NCI-H446 treated with DMSO at 0.1 percent for 48 hours (cell line): Measurements from ENCODE around the gene NPTN.
A peak's percentile ranks its signal among the peaks of the same experiment; 100 is the strongest.
"Not testable (repeated sequence)": the region's sequence is repeated elsewhere in the genome, so short reads cannot be mapped to it uniquely, and the experiment has no call there.

Experiments used
- DNase-seq: peaks from one replicate; lab custom pipeline; 2025; lab: John Stamatoyannopoulos, UW

NPTN gene

GRCh38 chr15:73570355-73571032, 62.7 kb downstream of the NPTN start:
- no peak for DNase-seq

GRCh38 chr15:73569361-73569760, 63.8 kb downstream of the NPTN start:
- DNase-seq, result no peak

DNA sequence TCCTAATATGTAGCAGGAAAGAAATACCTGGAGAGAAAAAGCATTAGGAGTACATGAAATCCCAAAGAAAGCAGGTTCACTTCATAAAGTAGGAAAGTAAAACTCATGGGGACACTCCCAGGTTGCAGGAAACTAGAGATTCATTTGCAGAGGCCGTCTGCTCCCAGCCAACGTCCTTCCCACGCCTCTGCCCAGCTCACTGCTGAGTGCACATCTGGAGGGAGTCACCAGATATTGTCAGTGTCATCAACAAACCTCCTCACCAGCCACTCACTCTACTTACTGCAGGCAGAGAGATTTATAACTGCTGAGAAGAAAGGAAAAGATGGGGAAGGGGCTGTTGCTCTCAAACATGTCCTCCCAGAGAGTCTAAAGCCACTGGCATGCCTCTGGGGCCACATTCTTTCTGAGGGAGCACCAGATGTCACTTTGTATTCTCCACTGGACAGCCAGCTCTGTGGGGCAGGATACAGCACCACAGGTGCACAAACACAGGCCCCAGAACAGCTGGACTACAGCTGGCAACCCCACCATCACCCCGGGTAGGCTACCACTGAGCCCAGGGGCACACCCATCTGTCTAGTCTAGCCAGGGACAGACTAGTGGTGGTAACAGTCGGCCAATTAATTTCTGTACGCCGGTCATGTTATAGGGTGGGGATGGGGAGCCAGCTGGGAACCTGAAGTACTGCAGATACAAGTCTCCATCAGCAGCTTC, 64.5 kb downstream of the NPTN start:
- no peak for DNase-seq

DNA sequence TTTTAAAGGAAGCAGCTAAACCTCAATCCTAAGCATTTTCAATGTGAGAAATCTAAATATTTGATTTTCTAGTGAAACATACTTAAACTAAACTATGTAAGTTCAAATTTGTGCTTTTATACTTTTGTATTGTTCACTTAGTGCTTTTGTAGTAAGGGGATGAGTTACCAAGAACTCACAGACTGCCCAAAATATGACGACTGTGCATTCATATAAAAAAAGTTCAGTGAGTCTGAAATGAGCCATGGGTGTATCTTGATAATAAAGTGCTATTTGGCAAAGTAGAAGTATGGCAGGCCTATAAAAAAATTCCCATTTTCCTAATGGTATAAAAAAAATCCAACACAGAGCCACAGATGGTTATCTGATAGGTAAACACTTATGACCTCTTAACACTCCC, 66.2 kb downstream of the NPTN start:
- no peak for DNase-seq

DNA sequence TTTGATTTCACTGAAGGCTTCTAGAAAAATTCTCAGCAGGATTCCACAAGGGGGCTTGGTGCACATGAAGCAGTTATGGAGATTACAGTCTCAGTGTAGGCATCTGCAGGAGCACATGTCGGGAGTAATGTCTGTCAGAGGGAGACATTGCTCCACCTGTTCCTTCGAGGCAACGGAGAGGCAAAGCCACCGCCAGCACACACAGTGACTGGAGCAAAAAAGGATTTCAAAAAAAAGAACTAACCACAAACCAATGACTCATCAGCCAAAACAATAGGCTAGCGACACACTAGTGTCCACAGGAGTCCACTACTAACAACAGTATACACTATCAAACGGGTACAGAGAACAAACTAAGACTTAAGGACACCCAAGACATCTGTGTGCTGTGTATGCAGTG, 68.9 kb downstream of the NPTN start:
- DNase-seq, result no peak

DNA sequence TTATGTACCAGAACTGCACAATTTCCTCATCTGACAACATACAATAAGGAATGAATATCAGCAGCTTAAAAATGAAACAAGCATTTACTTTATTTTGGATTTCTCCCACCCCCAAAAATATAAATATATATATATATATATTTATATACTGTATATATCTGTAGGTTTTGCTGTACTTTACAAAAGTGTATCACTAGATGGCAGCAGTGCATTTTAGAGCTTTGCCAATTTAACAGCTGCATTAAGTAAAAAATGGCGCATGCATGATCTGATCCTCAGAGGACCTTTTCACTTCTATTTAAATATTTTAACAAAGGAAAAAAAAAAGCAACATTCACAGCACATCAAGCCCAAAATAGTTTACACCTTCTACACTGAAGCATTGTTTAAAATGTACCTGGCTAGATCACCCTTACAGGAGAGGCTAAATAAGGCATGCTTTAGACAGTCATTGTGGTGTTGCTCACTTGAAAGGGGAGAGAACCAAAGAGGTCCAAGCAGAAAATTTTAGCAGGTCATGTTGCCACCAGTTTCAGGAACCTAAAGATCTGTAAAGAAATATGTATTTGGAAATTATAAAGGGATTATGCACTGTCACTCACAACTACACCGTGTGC, 72.6 kb downstream of the NPTN start:
- peak; percentile 53 for DNase-seq

- DNase-seq, result no peak
Measured at GRCh38 chr15:73558529-73558928, 74.7 kb downstream of the NPTN start.

DNA sequence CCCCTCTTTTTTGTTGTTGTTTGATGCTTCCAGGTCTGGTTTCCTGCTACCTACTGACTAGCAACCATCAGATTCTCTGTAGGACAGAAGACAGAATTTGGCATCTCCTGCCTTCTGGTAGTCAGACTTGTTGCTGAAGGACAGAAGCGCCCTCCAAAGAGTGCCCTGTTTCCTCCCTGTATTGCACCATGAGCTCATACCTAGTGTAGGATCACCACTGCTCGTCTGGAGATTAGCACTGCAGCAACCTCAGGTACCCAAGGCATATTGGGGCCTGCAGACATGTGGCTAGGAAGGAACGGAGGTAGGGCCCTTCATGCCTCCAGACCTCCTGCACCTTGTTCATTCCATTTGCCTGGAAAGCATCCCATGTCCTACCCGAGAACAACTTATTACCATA, 78.1 kb downstream of the NPTN start:
- no peak for DNase-seq

DNA sequence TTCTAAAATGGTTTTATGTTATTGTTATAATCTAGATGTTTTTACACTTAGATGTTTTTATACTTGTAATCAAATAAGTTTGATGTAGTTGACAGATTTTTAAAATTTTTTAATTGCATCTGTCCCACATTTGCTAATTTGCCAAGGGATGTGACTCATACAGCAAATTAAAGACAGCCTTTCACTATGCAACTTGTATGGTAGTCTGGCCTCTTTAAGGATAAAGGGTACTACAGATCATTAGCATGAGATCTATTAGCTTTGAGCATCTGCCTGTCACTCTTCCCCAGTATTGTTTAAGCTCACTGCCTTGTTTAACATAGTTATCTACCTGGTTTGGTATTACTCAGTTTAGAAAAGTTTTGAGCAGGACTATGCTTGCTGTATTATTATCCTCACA, 83.0 kb downstream of the NPTN start:
- DNase-seq, result no peak

GRCh38 chr15:73548925-73549324, 84.3 kb downstream of the NPTN start:
- not testable (repeated sequence) for DNase-seq

DNA sequence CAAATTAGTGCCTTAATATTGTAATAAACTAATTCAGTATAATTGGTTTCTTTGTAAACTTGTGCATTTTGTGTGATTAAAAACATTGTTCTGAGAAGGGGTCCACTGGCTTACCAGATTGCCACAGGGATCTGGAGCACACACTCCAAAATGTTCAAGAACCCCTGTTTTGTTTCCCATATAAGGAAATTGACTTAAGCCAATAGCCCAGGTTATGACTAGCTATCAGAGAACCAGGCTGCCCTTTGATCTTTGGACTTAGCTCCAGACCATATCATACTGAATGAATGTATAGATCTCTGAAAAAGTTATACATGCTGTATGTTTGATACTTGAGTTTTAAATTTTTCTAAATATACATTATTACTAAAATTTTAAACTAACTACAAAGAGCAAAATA, 91.7 kb downstream of the NPTN start:
- no peak for DNase-seq

DNA sequence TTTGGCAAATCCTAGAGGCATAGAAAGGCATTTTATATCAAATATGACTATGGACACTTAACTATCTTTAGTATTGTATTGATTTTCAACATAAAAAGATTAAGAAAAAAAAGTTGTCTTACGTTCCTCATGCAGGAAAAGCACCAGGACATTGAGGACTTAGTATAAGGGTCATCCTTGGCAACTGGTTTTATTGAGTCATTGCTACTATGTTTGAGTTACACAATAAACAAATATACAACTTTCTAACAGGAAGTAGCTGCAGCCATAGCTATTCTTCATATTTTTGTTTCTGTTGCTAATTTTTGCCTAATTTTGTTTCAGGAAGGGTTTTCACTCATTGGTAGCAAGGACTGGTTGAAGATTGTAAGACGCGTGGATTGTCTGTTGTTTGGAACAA, 93.0 kb downstream of the NPTN start:
- no peak for DNase-seq

DNA sequence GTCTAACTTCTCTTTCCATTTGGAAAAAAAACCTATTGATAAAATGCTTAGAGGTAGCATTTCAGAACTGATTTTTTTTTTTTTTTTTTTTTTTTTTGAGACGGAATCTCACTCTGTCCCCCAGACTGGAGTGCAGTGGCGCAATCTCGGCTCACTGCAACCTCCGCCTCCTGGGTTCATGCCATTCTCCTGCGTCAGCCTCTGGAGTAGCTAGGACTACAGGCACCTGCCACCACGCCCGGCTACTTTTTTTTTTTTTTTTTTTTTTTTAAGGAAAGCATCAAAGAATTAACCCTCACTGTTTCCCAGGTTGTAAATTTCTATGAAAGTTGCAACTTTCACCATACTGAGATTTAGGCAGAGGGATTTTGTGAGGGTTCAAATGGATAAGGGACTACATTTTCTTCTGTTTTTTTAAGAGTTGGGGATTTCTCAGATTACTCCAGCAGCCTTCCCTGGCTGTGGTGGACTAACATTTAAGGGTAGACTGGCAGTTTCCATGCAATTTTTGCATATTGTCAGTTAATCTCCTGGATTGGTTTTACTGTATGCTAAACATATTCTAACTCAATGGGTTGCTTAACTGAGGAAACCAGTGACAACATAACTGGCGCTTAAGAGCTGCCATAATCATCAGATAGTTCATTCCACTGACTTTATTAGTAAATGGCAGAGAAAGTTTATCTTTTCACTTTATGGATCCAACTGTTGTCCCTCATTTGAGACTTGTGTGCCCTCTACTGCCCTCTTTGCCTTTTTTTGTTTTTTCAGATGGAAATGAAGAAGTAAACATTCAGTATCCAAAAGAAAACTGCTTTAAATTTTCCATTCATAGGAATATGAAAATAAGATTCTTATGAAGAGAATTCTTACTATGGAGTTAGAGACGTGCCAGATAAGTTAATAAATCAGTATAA, 93.7 kb downstream of the NPTN start:
- no peak for DNase-seq

DNA sequence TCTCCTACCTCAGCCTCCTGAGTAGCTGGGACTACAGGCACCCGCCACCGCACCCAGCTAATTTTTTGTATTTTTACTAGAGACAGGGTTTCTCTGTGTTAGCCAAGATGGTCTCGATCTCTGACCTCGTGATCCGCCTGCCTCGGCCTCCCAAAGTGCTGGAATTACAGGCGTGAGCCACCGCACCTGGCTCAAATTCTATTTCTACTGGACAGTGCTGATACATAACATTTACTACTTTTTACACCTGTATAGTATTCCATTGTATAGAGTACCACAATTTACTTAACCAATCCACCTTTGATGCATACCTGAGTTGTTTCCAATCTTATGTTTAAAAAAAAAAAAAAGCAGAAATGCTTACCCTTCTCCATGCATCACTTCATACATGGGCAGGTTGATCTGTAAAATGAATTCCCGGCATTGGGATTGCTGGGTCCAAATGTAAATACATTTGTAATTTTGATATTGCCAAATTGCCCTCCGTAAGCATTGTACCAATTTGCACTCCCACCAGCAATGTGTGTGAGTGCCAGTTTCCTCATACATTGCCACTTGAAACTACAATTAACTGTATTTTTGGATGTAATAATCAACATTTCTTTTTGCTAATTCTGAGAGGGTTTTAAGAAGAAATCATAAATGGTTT, 94.5 kb downstream of the NPTN start:
- no peak for DNase-seq

DNA sequence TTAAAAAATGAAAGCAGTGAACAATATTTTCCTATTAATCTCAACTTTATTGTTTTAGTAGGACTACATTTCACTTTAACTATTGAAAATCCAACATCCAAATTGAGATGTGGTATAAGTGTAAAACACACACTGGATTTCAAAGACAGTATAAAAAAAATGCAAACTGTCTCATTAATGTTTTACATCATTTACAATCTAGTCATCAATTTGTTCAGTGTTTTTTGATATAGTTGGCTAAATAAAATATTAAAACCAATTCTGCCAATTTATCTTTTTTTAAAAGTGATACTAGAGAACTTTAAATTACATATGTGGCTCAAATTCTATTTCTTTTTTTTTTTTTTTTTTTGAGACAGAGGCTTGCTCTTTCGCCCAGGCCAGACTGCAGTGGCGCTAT, 95.1 kb downstream of the NPTN start:
- no peak for DNase-seq

- DNase-seq, result no peak
Measured at GRCh38 chr15:73530649-73531048, 102.5 kb downstream of the NPTN start.

DNA sequence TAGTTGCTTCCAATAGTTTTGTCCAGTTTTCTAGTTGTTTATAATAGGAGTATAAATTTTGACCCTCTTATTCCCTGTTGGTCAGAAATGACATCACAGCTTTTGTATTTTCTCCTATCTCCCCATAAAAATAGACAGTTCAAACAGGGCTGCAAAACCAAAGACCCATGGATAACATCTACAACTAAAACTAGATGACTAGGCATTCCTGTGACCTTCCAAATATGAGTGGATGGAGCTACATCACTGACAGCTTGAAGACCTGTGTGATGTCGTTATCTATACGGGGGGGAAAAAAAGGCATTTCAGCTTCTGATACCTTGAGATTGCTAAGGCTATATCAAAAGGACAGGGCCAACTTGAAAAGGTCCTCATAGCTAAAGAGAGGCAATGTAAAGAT, 105.6 kb downstream of the NPTN start:
- no peak for DNase-seq

GRCh38 chr15:73524919-73525318, 108.3 kb downstream of the NPTN start:
- no peak for DNase-seq

- DNase-seq, result no peak
Measured at GRCh38 chr15:73522011-73522410, 111.2 kb downstream of the NPTN start.

DNA sequence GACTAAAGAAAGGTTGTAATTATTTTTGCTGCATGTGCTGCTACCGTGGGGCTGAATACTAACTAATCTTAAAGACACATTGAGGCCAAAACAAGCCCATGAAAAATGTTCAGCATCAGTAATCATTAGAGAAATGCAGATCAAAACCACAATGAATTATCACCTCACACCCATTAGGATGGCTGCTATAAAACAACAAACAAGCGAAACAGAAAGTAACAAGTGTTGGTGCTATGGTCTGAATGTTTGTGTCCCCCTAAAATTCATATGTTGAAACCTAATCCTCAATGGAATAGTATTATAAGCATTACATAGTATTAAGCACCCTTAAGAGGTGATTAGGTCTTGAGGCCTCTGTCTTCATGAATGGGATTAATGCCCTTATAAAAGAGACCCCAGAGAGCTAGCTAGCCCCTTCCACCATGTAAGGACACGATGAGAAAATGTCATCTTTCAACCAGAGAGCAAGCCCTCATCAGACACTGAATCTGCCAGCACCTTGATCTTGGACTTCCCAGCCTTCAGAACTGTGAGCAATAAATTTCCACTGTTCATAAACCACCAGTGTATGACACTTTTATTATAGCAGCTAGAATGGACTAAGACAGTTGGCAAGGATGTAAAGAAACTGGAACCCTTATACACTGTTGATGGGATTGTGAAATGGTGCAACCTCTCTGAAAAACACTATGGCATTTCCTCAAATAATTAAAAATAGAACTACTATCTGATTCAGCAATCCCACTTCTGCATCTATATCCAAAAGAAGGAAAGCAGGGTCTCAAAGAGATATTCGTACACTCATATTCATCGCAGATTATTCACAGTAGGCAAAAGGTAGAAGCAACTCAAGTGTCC, 114.1 kb downstream of the NPTN start:
- DNase-seq, result no peak
